ENCODE data around the gene IQCH.

IQCH gene

GRCh38 chr15:67319961-67320360, 65.4 kb downstream of the IQCH start:
- no peak overlapping the region for H3K4me3 ChIP-seq (ENCODE audit: low read depth in 1 of 2, low read length in 1 of 2)
- H3K27ac ChIP-seq, result no peak overlapping the region
- TF ChIP-seq CTCF (IDR thresholded peaks at IDR 0.05), result no peak
- no peaks in the 10 kb centered on the region for H3K36me3 ChIP-seq
- H3K27me3 ChIP-seq, result peaks cover 12% of the 10 kb centered on the region
- H3K4me1 ChIP-seq (ENCODE audit: control insufficient read depth in 1 of 2, insufficient read depth in 1 of 2, low read depth in 1 of 2, low read length in 1 of 2), result no peaks in the 10 kb centered on the region
- no peaks in the 10 kb centered on the region for H3K9me3 ChIP-seq

- H3K27me3 ChIP-seq, result peaks cover 12% of the 10 kb centered on the region
- TF ChIP-seq CTCF (IDR thresholded peaks at IDR 0.05), result no peak
- H3K4me3 ChIP-seq (ENCODE audit: low read depth in 1 of 2, low read length in 1 of 2), result no peak overlapping the region
- no peaks in the 10 kb centered on the region for H3K4me1 ChIP-seq (ENCODE audit: control insufficient read depth in 1 of 2, insufficient read depth in 1 of 2, low read depth in 1 of 2, low read length in 1 of 2)
- H3K9me3 ChIP-seq, result no peaks in the 10 kb centered on the region
- H3K36me3 ChIP-seq, result no peaks in the 10 kb centered on the region
- no peak overlapping the region for H3K27ac ChIP-seq
These were observed 66.8 kb downstream of the IQCH start for GRCh38 chr15:67321352-67321751.

GRCh38 chr15:67322481-67322880, 67.9 kb downstream of the IQCH start:
- no peak overlapping the region for H3K4me3 ChIP-seq (ENCODE audit: low read depth in 1 of 2, low read length in 1 of 2)
- H3K36me3 ChIP-seq, result no peaks in the 10 kb centered on the region
- no peak overlapping the region for H3K27ac ChIP-seq
- no peaks in the 10 kb centered on the region for H3K9me3 ChIP-seq
- TF ChIP-seq CTCF (IDR thresholded peaks at IDR 0.05), result no peak
- no peaks in the 10 kb centered on the region for H3K4me1 ChIP-seq (ENCODE audit: control insufficient read depth in 1 of 2, insufficient read depth in 1 of 2, low read depth in 1 of 2, low read length in 1 of 2)
- peaks cover 8% of the 10 kb centered on the region for H3K27me3 ChIP-seq

GRCh38 chr15:67327312-67327711, 72.7 kb downstream of the IQCH start:
- Histone ChIP-seq H3K9me3 (no peaks in the 10 kb centered on the region), H3K36me3 (no peaks in the 10 kb centered on the region), H3K27me3 (no peaks in the 10 kb centered on the region), H3K4me1 (ENCODE audit: control insufficient read depth in 1 of 2, insufficient read depth in 1 of 2, low read depth in 1 of 2, low read length in 1 of 2) (no peaks in the 10 kb centered on the region), H3K4me3 (ENCODE audit: low read depth in 1 of 2, low read length in 1 of 2) (no peak overlapping the region), H3K27ac (no peak overlapping the region)
- no peak for TF ChIP-seq CTCF (IDR thresholded peaks at IDR 0.05)

GRCh38 chr15:67327737-67328136, 73.2 kb downstream of the IQCH start:
- H3K4me3 ChIP-seq (ENCODE audit: low read depth in 1 of 2, low read length in 1 of 2), result no peak overlapping the region
- no peaks in the 10 kb centered on the region for H3K27me3 ChIP-seq
- no peak overlapping the region for H3K27ac ChIP-seq
- H3K36me3 ChIP-seq, result no peaks in the 10 kb centered on the region
- H3K9me3 ChIP-seq, result no peaks in the 10 kb centered on the region
- TF ChIP-seq CTCF (IDR thresholded peaks at IDR 0.05), result no peak
- no peaks in the 10 kb centered on the region for H3K4me1 ChIP-seq (ENCODE audit: control insufficient read depth in 1 of 2, insufficient read depth in 1 of 2, low read depth in 1 of 2, low read length in 1 of 2)

All from neutrophil (primary cell).